Transverse colon (tissue), 4 donors: ENCODE data around the gene STARD7.

Source experiments
- CTCF ChIP-seq, 5 experiments: fragments of 200-600 bp in 3 of 5; fragments of 450-650 bp in 2 of 5; sonication (generic) in 3 of 5; IDR thresholded peaks; 1 replicate in 2 of 5; 2 replicates in 3 of 5; pipeline ENCODE4 v1.5.1; 2016 to 2017; ENCODE audit warnings: antibody characterized with exemption in 5 of 5, inconsistent platforms in 3 of 5, mild to moderate bottlenecking in 2 of 5, moderate library complexity in 1 of 5
- EP300 ChIP-seq: sonication (generic); formaldehyde crosslinking; IDR thresholded peaks from one replicate; pipeline ENCODE4 v1.6.1; 2017; ENCODE audit warnings: antibody characterized with exemption, low read depth
- POLR2A ChIP-seq: fragments of 450-650 bp; IDR thresholded peaks from one replicate; pipeline ENCODE4 v1.6.1; 2016; ENCODE audit warnings: antibody characterized with exemption, mild to moderate bottlenecking, moderate library complexity
- POLR2AphosphoS5 ChIP-seq, 3 donors: sonication (generic); formaldehyde crosslinking; IDR thresholded peaks; one replicate each; pipeline ENCODE4 v1.6.1; 2016; ENCODE audit warnings: antibody characterized with exemption in 3 of 3

GRCh38 chr2:96148410-96149217 is 60.0 kb downstream of the STARD7 start:
- TF ChIP-seq POLR2A (peak; percentile 34), POLR2AphosphoS5 (IDR thresholded peaks at IDR 0.05) (peak in 2 of 3 donors; percentile 51 to 55), EP300 (no peak), CTCF (IDR thresholded peaks at IDR 0.05) (no peak)
